HG03378 (cell line): ENCODE measurements around the gene SDF2L1.
"Not testable (repeated sequence)": the region's sequence is repeated elsewhere in the genome, so short reads cannot be mapped to it uniquely, and the experiment has no call there.

ENCODE experiments used
- ATAC-seq: cut with Tn5 transposase; IDR thresholded peaks from one replicate; pipeline ENCODE4 v1.9.1; 2021; ENCODE audit warnings: mild to moderate bottlenecking, moderate library complexity; ENCODE audit not compliant: unreplicated experiment

Gene SDF2L1

DNA sequence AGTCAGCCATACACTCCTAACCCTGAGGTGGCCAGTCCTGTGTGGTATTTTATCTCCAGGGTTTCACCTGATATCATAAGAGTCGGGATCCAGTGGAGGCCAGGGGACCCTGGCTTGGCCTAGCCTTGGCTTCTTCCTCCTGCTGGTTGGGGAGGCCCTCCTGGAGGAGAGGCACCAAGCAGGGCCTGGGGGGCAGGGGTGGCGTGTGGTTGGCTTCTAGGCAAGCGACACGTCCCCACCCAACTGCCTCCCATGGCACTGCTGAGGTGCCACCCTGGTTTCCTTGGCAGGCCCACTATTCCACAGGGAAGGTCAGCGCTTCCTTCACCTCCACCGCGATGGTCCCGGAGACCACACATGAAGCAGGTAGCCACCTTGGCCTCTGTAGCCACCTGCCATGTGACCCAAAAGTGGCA is 44.1 kb downstream of the SDF2L1 start:
- no peak for ATAC-seq

DNA sequence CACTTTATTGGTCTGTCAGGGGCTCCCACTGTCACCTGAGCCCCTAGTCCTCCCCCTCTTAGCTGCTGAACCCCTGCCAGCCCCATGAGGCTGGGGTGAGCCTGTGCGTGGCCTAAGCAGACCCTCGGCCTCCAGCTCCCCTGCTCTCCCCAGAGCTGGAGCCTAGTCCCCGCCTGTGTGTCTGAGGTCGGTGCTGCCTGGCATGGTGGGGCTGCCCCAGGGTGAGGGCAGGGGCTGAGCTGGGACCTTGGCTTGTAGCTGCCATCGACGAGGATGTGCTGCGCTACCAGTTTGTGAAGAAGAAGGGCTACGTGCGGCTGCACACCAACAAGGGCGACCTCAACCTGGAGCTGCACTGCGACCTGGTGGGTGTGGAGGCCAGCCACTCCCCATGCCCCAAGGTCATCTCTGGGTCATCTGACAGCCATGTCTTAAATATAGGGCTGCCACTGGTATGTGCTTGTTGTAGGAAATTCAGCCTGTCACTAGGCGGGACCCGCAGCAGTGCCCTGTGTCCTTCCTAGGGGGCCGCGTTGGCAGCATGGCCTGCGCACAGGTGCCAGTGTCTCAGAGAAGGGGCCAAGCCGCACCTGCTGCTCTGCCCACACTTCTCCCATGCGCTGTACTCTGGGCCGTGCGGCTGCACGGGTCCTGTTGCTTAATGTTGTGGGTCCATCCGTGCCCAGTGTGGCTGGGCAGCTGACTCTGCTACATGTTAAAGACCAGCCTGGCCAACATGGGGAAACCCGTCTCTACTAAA is 44.7 kb downstream of the SDF2L1 start:
- ATAC-seq = no peak

DNA sequence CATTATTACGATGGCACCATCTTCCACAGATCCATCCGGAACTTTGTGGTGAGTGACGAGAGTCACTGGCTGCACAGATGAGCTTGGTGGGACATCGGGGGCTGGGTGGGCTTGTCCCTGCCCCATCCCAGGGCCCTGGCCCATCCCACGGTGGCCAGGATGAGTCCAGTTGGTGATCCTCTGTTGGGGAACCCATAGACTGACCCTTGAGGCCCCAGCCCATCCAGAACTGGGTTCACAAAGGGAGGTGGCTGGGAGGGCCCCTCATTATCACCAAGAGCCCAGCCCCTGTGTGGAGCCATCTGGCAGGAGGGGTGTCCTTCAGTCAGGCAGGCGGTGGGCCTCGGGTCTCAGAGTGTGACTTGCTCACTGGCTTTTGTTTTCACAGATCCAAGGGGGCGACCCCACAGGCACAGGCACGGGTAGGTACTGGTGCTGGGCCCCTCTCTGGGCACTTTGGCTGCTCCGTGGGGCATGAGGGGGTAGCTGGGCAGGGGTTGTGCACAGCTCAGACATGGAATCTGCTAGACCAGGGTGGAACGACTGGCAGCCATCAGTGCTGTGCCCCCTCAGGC is 45.7 kb downstream of the SDF2L1 start:
- no peak for ATAC-seq

DNA sequence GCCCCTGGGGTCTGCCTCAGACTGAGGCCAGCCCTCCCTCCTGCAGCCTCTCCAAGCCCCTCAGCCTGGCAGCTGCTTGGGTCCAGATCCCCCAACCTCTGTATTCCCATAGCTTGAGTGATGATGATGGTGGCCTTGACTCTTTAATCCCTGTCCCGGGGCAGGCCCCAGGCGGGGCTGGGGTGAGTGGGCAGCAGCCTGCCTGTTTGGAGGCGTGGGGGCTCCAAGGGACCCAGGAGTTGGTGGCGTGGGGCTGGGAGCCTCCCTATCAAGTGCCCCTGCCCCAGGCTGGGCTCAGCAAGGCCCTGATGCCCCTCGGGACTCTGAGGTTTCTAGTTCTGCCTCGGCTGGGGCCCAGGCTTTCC is 46.2 kb downstream of the SDF2L1 start:
- ATAC-seq = no peak

DNA sequence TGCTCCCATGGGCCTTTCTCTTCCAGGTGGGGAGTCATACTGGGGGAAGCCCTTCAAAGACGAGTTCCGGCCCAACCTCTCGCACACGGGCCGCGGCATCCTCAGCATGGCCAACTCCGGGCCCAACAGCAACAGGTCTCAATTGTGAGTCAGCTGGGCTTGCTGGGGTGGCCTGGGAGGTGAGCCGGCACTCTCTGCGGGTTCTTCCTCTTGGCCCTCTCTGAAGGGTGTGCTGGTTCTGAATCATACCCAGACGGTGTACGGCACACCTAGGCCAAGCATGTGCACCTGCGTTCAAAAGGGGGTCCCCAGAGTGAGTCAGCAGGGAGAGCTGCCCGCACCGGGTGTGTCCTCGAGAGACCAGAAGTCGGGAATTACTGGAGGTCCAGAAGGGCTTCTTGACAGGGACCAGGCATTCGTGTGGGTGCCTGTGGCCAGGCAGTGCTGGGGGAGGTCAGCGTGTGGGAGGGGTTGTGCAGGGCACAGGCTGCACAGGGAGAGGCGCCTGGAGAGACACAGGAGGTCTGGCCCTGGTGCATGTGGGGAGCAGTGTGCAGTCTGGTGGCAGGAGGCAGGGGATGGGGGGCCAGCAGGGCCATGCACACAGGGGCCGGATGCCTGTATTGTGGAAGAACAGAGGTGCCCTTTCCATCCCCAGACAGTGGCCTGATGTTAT is 46.7 kb downstream of the SDF2L1 start:
- no peak for ATAC-seq

DNA sequence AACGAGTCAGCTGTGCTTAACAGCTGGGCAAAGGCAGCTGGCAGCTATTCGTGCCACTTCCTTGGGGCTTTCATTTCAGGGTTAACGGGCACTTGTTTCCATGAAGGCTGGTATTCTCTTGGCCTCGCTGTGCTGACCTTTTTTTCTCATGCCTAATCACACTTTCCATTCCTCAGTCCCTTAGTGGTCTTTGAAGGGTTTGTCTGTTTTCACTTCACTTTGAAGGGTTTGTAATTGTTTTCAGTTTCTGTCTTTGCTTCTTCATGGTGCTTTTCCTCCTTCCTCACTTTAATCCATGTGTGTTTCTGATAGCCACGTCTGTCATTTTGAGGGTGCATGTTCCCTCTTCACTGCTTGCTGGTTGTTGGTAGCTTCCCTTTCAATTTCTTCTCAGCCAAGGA is 48.3 kb downstream of the SDF2L1 start:
- ATAC-seq = no peak

DNA sequence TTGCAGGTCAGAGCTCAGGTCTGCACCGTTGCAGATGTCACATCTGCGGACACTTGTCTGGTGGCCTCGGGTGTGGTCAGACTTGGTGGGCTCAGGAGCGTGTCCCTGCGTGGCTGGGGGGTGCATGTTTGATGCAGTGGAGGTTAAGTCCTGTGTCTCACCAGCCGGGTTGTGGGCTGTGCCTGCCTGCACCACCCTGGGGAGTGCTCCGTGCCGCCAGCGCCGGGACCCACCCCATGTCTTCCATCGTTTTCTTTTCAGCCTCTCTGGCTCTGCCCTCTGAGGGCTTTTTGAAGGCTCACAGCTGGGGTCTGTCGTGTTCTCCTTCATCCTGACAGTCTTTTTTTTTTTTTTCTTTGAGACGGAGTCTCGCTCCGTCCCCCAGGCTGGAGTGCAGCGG is 49.7 kb downstream of the SDF2L1 start:
- no peak for ATAC-seq

DNA sequence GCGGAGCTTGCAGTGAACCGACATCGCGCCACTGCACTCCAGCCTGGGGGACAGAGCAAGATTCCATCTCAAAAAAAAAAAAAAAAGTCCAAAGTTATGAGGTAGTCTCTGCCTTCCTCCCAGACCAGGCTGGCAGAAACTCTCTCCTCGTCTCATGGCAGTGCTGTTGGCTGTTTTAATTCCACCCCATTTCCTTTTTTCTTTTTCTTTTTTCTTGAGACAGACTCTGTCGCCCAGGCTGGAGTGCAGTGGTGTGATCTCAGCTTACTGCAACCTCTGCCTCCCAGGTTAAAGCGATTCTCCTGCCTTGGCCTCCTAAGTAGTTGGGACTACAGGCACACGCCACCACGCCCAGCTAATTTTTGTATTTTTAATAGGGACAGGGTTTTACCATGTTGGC is 50.8 kb downstream of the SDF2L1 start:
- not testable (repeated sequence) for ATAC-seq

DNA sequence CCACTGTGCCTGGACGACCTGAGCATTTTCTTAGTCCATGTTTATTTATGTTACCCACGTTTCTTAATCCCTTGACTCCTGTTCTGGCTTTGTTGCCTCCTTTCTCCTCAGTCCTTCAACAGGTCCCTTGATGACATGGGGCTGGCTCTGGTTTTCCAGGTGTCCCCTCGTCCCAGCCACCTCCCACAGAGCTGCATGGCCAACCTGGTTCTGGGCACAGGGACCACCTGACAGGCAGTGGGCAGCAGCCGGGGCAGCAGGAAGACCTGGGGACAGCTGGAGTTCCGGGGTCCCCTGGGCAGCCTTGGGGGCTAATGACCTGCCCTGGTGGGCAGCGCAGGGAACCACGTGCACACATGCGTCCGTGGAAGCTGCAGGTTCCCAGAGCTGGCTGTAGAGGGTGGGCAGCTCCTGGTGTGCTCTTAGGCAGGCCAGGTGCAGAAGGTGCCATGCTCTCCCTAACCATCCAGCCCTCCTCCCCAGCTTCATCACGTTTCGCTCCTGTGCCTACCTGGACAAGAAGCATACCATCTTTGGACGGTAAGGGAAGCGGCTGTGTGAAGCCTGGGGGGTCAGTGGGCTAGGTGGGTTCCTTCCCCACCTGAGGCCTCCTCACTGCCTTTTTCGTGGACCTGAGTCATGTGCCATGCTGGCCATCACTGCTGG is 51.4 kb downstream of the SDF2L1 start:
- ATAC-seq = no peak
